Skeletal muscle satellite cell (primary cell): ENCODE data around the gene TTC7B.

Experiments
- H3K27me3 ChIP-seq: 2 replicates; pipeline ENCODE4 v1.7.0; 2013; ENCODE audit warnings: low read length; ENCODE audit not compliant: control insufficient read depth, insufficient read depth
- H3K36me3 ChIP-seq: 2 replicates; pipeline ENCODE4 v1.7.0; 2013; ENCODE audit warnings: mild to moderate bottlenecking, control low read depth, low read length; ENCODE audit not compliant: insufficient read depth
- H3K4me1 ChIP-seq: 2 replicates; pipeline ENCODE4 v1.7.0; 2013; ENCODE audit warnings: low read length; ENCODE audit not compliant: control insufficient read depth, insufficient read depth
- H3K4me2 ChIP-seq: 2 replicates; pipeline ENCODE4 v1.7.0; 2013; ENCODE audit warnings: mild to moderate bottlenecking, low read length
- H3K4me3 ChIP-seq: 2 replicates; pipeline ENCODE4 v1.7.0; 2013; ENCODE audit warnings: low read length
- H3K9ac ChIP-seq: 2 replicates; pipeline ENCODE4 v1.7.0; 2013; ENCODE audit warnings: mild to moderate bottlenecking, low read depth, low read length, moderate library complexity
- H3K9me3 ChIP-seq: replicated peaks from 2 replicates; pipeline ENCODE4 v1.7.0; 2013; ENCODE audit warnings: mild to moderate bottlenecking, control low read depth, low read length

TTC7B gene

GRCh38 chr14:90566481-90566880 is 249.7 kb downstream of the TTC7B start:
- no peak overlapping the region for H3K4me2 ChIP-seq
- no peak overlapping the region for H3K9ac ChIP-seq

GRCh38 chr14:90564496-90564895 is 251.7 kb downstream of the TTC7B start:
- Histone ChIP-seq H3K4me3 (no peak overlapping the region), H3K4me1 (no peaks in the 10 kb centered on the region), H3K9ac (no peak overlapping the region), H3K27me3 (no peaks in the 10 kb centered on the region), H3K36me3 (no peaks in the 10 kb centered on the region), H3K4me2 (no peak overlapping the region), H3K9me3 (no peaks in the 10 kb centered on the region)

More at GRCh38 chr14:90566481-90566880, 249.7 kb downstream of the TTC7B start:
- no peaks in the 10 kb centered on the region for H3K36me3 ChIP-seq
- no peaks in the 10 kb centered on the region for H3K9me3 ChIP-seq
- no peak overlapping the region for H3K4me3 ChIP-seq
- H3K4me1 ChIP-seq: no peaks in the 10 kb centered on the region
- H3K27me3 ChIP-seq: no peaks in the 10 kb centered on the region

- no peak overlapping the region for H3K4me2 ChIP-seq
- H3K9ac ChIP-seq: no peak overlapping the region
- no peak overlapping the region for H3K4me3 ChIP-seq
- no peaks in the 10 kb centered on the region for H3K27me3 ChIP-seq
- no peaks in the 10 kb centered on the region for H3K4me1 ChIP-seq
- no peaks in the 10 kb centered on the region for H3K36me3 ChIP-seq
- no peaks in the 10 kb centered on the region for H3K9me3 ChIP-seq
Measured at GRCh38 chr14:90562652-90563051, 253.6 kb downstream of the TTC7B start.

- H3K4me1 ChIP-seq: no peaks in the 10 kb centered on the region
- H3K4me2 ChIP-seq: no peak overlapping the region
Measured at GRCh38 chr14:90561920-90562319, 254.3 kb downstream of the TTC7B start.

GRCh38 chr14:90560991-90561390 is 255.2 kb downstream of the TTC7B start:
- H3K4me2 ChIP-seq: no peak overlapping the region
- no peak overlapping the region for H3K4me3 ChIP-seq

More at GRCh38 chr14:90561920-90562319, 254.3 kb downstream of the TTC7B start:
- Histone ChIP-seq H3K9ac (no peak overlapping the region), H3K36me3 (no peaks in the 10 kb centered on the region), H3K4me3 (no peak overlapping the region), H3K27me3 (no peaks in the 10 kb centered on the region), H3K9me3 (no peaks in the 10 kb centered on the region)

GRCh38 chr14:90560558-90560957 is 255.7 kb downstream of the TTC7B start:
- Histone ChIP-seq H3K4me1 (no peaks in the 10 kb centered on the region), H3K27me3 (no peaks in the 10 kb centered on the region), H3K4me2 (no peak overlapping the region), H3K36me3 (no peaks in the 10 kb centered on the region), H3K9ac (no peak overlapping the region), H3K4me3 (no peak overlapping the region), H3K9me3 (no peaks in the 10 kb centered on the region)

More at GRCh38 chr14:90560991-90561390, 255.2 kb downstream of the TTC7B start:
- Histone ChIP-seq H3K9ac (no peak overlapping the region), H3K27me3 (no peaks in the 10 kb centered on the region), H3K36me3 (no peaks in the 10 kb centered on the region), H3K9me3 (no peaks in the 10 kb centered on the region), H3K4me1 (no peaks in the 10 kb centered on the region)

GRCh38 chr14:90559811-90560492 is 256.3 kb downstream of the TTC7B start:
- H3K4me1 ChIP-seq: no peaks in the 10 kb centered on the region
- H3K27me3 ChIP-seq: no peaks in the 10 kb centered on the region
- no peaks in the 10 kb centered on the region for H3K36me3 ChIP-seq
- H3K4me2 ChIP-seq: no peak overlapping the region
- H3K9me3 ChIP-seq: no peaks in the 10 kb centered on the region
- no peak overlapping the region for H3K4me3 ChIP-seq
- H3K9ac ChIP-seq: no peak overlapping the region

- Histone ChIP-seq H3K4me1 (no peaks in the 10 kb centered on the region), H3K9me3 (no peaks in the 10 kb centered on the region)
Measured at GRCh38 chr14:90558983-90559590, 257.1 kb downstream of the TTC7B start.

GRCh38 chr14:90558041-90558982 is 257.9 kb downstream of the TTC7B start:
- Histone ChIP-seq H3K27me3 (no peaks in the 10 kb centered on the region), H3K9ac (no peak overlapping the region), H3K36me3 (no peaks in the 10 kb centered on the region), H3K4me2 (no peak overlapping the region), H3K4me1 (no peaks in the 10 kb centered on the region), H3K4me3 (no peak overlapping the region), H3K9me3 (no peaks in the 10 kb centered on the region)

More at GRCh38 chr14:90558983-90559590, 257.1 kb downstream of the TTC7B start:
- no peaks in the 10 kb centered on the region for H3K27me3 ChIP-seq
- no peak overlapping the region for H3K4me2 ChIP-seq
- no peak overlapping the region for H3K9ac ChIP-seq
- no peak overlapping the region for H3K4me3 ChIP-seq
- H3K36me3 ChIP-seq: no peaks in the 10 kb centered on the region

- Histone ChIP-seq H3K4me3 (no peak overlapping the region), H3K4me2 (no peak overlapping the region), H3K4me1 (no peaks in the 10 kb centered on the region), H3K36me3 (no peaks in the 10 kb centered on the region), H3K9ac (no peak overlapping the region), H3K9me3 (no peaks in the 10 kb centered on the region), H3K27me3 (no peaks in the 10 kb centered on the region)
Measured at GRCh38 chr14:90557516-90557915, 258.7 kb downstream of the TTC7B start.

- H3K27me3 ChIP-seq: no peaks in the 10 kb centered on the region
- H3K4me2 ChIP-seq: no peak overlapping the region
- H3K9me3 ChIP-seq: no peaks in the 10 kb centered on the region
- H3K4me1 ChIP-seq: no peaks in the 10 kb centered on the region
- no peaks in the 10 kb centered on the region for H3K36me3 ChIP-seq
- H3K4me3 ChIP-seq: no peak overlapping the region
- H3K9ac ChIP-seq: no peak overlapping the region
Measured at GRCh38 chr14:90556666-90557450, 259.4 kb downstream of the TTC7B start.
